ENCODE data around the gene AGPAT2. TPM values are rescaled to one million over a fixed set of nuclear protein-coding genes. Genes with fewer than 3 reads are reported as not detected.

The AGPAT2 gene
- total and polyA plus RNA-seq, 2 donors (not counting 1 experiment from before 2014, with no cell fraction given), result 25.1 to 43.3 TPM

DNA sequence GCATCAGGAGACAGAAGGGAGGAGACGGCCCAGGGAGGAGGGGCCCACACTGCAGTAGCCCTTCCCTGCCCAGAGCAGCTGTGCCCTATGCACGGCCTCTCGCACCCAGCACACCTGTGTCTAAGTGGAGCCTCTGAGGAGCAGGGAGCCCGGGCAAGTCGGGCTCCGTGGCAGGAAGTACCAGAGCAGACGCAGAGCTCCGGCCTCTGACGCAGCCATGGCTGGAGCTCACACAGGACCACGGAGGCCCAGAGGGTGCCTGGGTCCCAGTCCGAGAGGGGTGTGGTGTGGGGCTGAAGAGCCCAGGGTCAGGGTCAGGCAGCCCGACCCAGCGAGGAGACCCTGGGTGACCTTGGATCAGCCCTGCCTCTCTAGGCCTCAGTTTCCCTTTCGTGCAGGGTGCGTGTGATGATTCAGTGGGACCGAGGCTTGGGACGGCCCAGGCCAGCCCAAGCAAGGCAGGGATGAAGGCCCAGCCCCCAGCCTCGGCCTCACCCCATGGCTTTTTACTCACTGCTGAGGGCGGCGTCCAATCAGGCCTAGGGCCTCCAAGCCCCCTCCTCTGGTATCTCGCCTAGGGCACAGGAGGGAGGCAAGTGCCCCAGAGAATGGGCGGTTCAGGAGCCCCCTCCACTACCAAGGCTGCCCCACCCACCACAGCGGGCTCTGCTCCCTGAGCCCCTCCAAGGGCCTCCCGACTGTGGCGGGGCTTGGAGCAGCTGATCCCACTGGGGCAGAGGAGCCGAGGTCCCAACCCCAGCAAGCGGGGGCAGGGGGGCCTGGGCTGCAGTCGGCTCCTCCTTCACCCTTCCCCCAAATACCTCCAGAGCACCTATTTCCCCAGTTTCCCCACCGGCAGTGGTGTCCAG is 4.3 kb upstream of the AGPAT2 start:
- H3K36me3 ChIP-seq (ENCODE audit: control insufficient read depth, insufficient read depth, low read length), result no peaks in the 10 kb centered on the region
- no peaks in the 10 kb centered on the region for H3K27me3 ChIP-seq (ENCODE audit: control insufficient read depth, insufficient read depth, low read length)
- peaks cover 2% of the 10 kb centered on the region for H4K20me1 ChIP-seq (ENCODE audit: control insufficient read depth, extremely low read depth, insufficient read depth, low read length)
- H3K79me2 ChIP-seq (ENCODE audit: control insufficient read depth, insufficient read depth, low read length), result no peaks in the 10 kb centered on the region
- no peak overlapping the region for H3K4me2 ChIP-seq (ENCODE audit: extremely low read depth, insufficient read depth, low read length)
- H3K4me3 ChIP-seq (replicated peaks in 1 of 4; ENCODE audit: control extremely low read depth in 1 of 4, insufficient read depth in 1 of 4, low read depth in 3 of 4, low read length in 4 of 4), result no peak overlapping the region
- H3K9ac ChIP-seq (ENCODE audit: insufficient read depth, low read length), result no peak overlapping the region
- H2AFZ ChIP-seq (ENCODE audit: low read length), result no peak overlapping the region
- TF ChIP-seq EZH2 (IDR thresholded peaks at IDR 0.05; ENCODE audit: low read length, missing control alignments), result no peak
- TF ChIP-seq, protein P1, sequence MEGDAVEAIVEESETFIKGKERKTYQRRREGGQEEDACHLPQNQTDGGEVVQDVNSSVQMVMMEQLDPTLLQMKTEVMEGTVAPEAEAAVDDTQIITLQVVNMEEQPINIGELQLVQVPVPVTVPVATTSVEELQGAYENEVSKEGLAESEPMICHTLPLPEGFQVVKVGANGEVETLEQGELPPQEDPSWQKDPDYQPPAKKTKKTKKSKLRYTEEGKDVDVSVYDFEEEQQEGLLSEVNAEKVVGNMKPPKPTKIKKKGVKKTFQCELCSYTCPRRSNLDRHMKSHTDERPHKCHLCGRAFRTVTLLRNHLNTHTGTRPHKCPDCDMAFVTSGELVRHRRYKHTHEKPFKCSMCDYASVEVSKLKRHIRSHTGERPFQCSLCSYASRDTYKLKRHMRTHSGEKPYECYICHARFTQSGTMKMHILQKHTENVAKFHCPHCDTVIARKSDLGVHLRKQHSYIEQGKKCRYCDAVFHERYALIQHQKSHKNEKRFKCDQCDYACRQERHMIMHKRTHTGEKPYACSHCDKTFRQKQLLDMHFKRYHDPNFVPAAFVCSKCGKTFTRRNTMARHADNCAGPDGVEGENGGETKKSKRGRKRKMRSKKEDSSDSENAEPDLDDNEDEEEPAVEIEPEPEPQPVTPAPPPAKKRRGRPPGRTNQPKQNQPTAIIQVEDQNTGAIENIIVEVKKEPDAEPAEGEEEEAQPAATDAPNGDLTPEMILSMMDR (conservative IDR thresholded peaks at IDR 0.05 in 1 of 2, IDR thresholded peaks at IDR 0.05 in 1 of 2; ENCODE audit: low read depth in 1 of 2, low read length in 2 of 2), result no peak
- DNase-seq (ENCODE audit: low read depth in 2 of 2), result no peak
- no peaks in the 10 kb centered on the region for H3K9me3 ChIP-seq (ENCODE audit: control insufficient read depth, insufficient read depth, low read depth, low read length)
- H3K27ac ChIP-seq (ENCODE audit: insufficient read depth, low read length), result no peak overlapping the region
- peaks cover 4% of the 10 kb centered on the region for H3K4me1 ChIP-seq (ENCODE audit: control insufficient read depth, extremely low read depth, insufficient read depth, low read length)

DNA sequence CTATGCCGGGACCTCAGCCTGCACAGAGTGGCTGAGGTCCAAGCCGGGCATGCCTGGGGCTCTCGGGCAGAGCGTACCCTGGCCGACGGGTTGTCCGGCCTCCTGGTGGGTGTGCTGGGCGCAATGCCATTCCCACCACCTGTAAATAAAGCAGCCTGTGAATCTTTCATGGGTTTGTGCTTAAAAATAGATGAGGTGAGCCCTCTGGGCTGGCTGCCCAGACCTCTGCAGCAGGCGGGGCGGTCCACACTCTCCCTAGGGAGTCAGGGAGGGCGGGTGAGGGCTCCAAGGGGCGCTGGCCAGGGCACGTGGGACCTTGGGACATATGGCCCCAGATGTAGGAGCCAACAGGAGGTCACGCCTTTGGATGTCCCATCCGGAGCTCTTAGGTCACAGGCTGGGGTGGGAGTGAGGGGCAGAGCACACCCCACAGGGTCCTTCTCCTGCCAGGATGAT is 3.6 kb upstream of the AGPAT2 start:
- no peaks in the 10 kb centered on the region for H3K36me3 ChIP-seq (ENCODE audit: control insufficient read depth, insufficient read depth, low read length)
- H3K27ac ChIP-seq (ENCODE audit: insufficient read depth, low read length), result no peak overlapping the region
- H3K27me3 ChIP-seq (ENCODE audit: control insufficient read depth, insufficient read depth, low read length), result no peaks in the 10 kb centered on the region
- H3K4me2 ChIP-seq (ENCODE audit: extremely low read depth, insufficient read depth, low read length), result no peak overlapping the region
- H4K20me1 ChIP-seq (ENCODE audit: control insufficient read depth, extremely low read depth, insufficient read depth, low read length), result peaks cover 2% of the 10 kb centered on the region
- no peaks in the 10 kb centered on the region for H3K79me2 ChIP-seq (ENCODE audit: control insufficient read depth, insufficient read depth, low read length)
- H3K9ac ChIP-seq (ENCODE audit: insufficient read depth, low read length), result no peak overlapping the region
- no peaks in the 10 kb centered on the region for H3K9me3 ChIP-seq (ENCODE audit: control insufficient read depth, insufficient read depth, low read depth, low read length)
- DNase-seq (ENCODE audit: low read depth in 2 of 2), result no peak
- no peak for TF ChIP-seq EZH2 (IDR thresholded peaks at IDR 0.05; ENCODE audit: low read length, missing control alignments)
- TF ChIP-seq, protein P1 (conservative IDR thresholded peaks at IDR 0.05 in 1 of 2, IDR thresholded peaks at IDR 0.05 in 1 of 2; ENCODE audit: low read depth in 1 of 2, low read length in 2 of 2), result no peak
- no peak overlapping the region for H2AFZ ChIP-seq (ENCODE audit: low read length)
- H3K4me3 ChIP-seq (replicated peaks in 1 of 4; ENCODE audit: control extremely low read depth in 1 of 4, insufficient read depth in 1 of 4, low read depth in 3 of 4, low read length in 4 of 4), result no peak overlapping the region
- peaks cover 6% of the 10 kb centered on the region for H3K4me1 ChIP-seq (ENCODE audit: control insufficient read depth, extremely low read depth, insufficient read depth, low read length)

DNA sequence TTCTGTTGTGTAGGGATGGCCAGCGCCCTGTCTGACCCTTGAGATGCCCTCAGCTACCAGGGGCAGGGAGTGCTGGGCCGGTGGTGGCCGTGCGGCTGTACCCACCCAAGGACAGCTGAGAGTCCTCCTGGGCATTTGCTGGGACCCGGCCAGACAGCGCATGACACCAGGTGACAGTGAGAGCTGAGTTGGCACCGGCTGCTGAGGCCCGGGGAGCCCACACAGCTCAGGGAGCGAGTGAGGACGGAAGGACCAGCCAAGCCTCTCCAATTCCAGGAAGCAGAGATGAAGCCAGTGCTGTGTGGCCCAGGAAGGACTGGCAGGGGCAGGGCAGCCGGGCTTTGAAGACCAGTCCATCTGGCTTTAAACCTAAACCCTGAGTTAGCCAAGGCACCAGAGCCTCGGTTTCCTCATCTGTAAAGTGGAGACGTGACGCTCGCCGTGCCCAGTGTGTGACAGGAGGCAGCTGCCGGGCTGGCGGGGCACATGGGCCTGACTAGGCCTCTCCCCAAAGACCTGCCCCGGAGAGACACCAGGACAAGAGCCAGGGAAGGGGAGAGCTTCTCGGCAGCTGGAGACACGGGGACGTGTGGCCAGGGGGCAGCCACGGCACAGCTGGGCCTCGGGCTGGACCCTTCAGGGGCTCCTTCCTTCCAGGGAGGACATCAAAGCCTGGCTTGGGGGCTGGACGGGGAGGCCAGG is 3.0 kb upstream of the AGPAT2 start:
- no peaks in the 10 kb centered on the region for H3K36me3 ChIP-seq (ENCODE audit: control insufficient read depth, insufficient read depth, low read length)
- no peak overlapping the region for H3K9ac ChIP-seq (ENCODE audit: insufficient read depth, low read length)
- H3K4me3 ChIP-seq (replicated peaks in 1 of 4; ENCODE audit: control extremely low read depth in 1 of 4, insufficient read depth in 1 of 4, low read depth in 3 of 4, low read length in 4 of 4), result no peak overlapping the region
- no peak overlapping the region for H2AFZ ChIP-seq (ENCODE audit: low read length)
- H3K9me3 ChIP-seq (ENCODE audit: control insufficient read depth, insufficient read depth, low read depth, low read length), result no peaks in the 10 kb centered on the region
- TF ChIP-seq EZH2 (IDR thresholded peaks at IDR 0.05; ENCODE audit: low read length, missing control alignments), result no peak
- TF ChIP-seq, protein P1 (conservative IDR thresholded peaks at IDR 0.05 in 1 of 2, IDR thresholded peaks at IDR 0.05 in 1 of 2; ENCODE audit: low read depth in 1 of 2, low read length in 2 of 2), result no peak
- no peak overlapping the region for H3K27ac ChIP-seq (ENCODE audit: insufficient read depth, low read length)
- no peaks in the 10 kb centered on the region for H3K79me2 ChIP-seq (ENCODE audit: control insufficient read depth, insufficient read depth, low read length)
- peaks cover 8% of the 10 kb centered on the region for H3K4me1 ChIP-seq (ENCODE audit: control insufficient read depth, extremely low read depth, insufficient read depth, low read length)
- H4K20me1 ChIP-seq (ENCODE audit: control insufficient read depth, extremely low read depth, insufficient read depth, low read length), result peaks cover 2% of the 10 kb centered on the region
- DNase-seq (ENCODE audit: low read depth in 2 of 2), result no peak
- H3K27me3 ChIP-seq (ENCODE audit: control insufficient read depth, insufficient read depth, low read length), result no peaks in the 10 kb centered on the region
- no peak overlapping the region for H3K4me2 ChIP-seq (ENCODE audit: extremely low read depth, insufficient read depth, low read length)

Measured in fibroblast of lung (primary cell).